ENCODE data around the gene RPL10A. TPM values are rescaled to one million over a fixed set of nuclear protein-coding genes. Genes with fewer than 3 reads are reported as not detected.
A peak's percentile ranks its signal among the peaks of the same experiment; 100 is the strongest.

Gene RPL10A
- total RNA-seq, 1 experiment from 2014 or later, result 983 TPM

- DNase-seq (ENCODE audit: low read depth in 1 of 2, low spot score in 2 of 2), result no peak
- Histone ChIP-seq H3K9me3 (replicated peaks) (no peaks in the 10 kb centered on the region), H3K27me3 (replicated peaks) (no peaks in the 10 kb centered on the region), H3K4me3 (no peak overlapping the region), H3K27ac (no peak overlapping the region), H3K36me3 (peaks cover 46% of the 10 kb centered on the region), H3K4me1 (replicated peaks) (peaks cover 15% of the 10 kb centered on the region)
Observed at GRCh38 chr6:35454391-35455110, 13.7 kb upstream of the RPL10A start.

- H3K4me1 ChIP-seq (replicated peaks), result peaks cover 3% of the 10 kb centered on the region
- H3K4me3 ChIP-seq, result no peak overlapping the region
- no peaks in the 10 kb centered on the region for H3K27me3 ChIP-seq (replicated peaks)
- no peaks in the 10 kb centered on the region for H3K9me3 ChIP-seq (replicated peaks)
- peaks cover 59% of the 10 kb centered on the region for H3K36me3 ChIP-seq
- DNase-seq (ENCODE audit: low read depth in 1 of 2, low spot score in 2 of 2), result no peak
- no peak overlapping the region for H3K27ac ChIP-seq
Observed at GRCh38 chr6:35457907-35458306, 10.3 kb upstream of the RPL10A start.

- Histone ChIP-seq H3K27ac (no peak overlapping the region), H3K27me3 (replicated peaks) (no peaks in the 10 kb centered on the region), H3K9me3 (replicated peaks) (no peaks in the 10 kb centered on the region), H3K4me1 (replicated peaks) (no peaks in the 10 kb centered on the region), H3K4me3 (no peak overlapping the region), H3K36me3 (peaks cover 68% of the 10 kb centered on the region)
- no peak for DNase-seq (ENCODE audit: low read depth in 1 of 2, low spot score in 2 of 2)
Observed at GRCh38 chr6:35461270-35461669, 6.9 kb upstream of the RPL10A start.

- no peaks in the 10 kb centered on the region for H3K9me3 ChIP-seq (replicated peaks)
- no peak overlapping the region for H3K27ac ChIP-seq
- H3K27me3 ChIP-seq (replicated peaks), result no peaks in the 10 kb centered on the region
- peaks cover 6% of the 10 kb centered on the region for H3K4me1 ChIP-seq (replicated peaks)
- no peak overlapping the region for H3K4me3 ChIP-seq
- DNase-seq (ENCODE audit: low read depth in 1 of 2, low spot score in 2 of 2), result no peak
- peaks cover 58% of the 10 kb centered on the region for H3K36me3 ChIP-seq
Observed at GRCh38 chr6:35463292-35463691, 4.9 kb upstream of the RPL10A start.

- peaks cover 63% of the 10 kb centered on the region for H3K36me3 ChIP-seq
- no peaks in the 10 kb centered on the region for H3K27me3 ChIP-seq (replicated peaks)
- DNase-seq (ENCODE audit: low read depth in 1 of 2, low spot score in 2 of 2), result no peak
- no peak overlapping the region for H3K4me3 ChIP-seq
- no peak overlapping the region for H3K27ac ChIP-seq
- no peaks in the 10 kb centered on the region for H3K9me3 ChIP-seq (replicated peaks)
- H3K4me1 ChIP-seq (replicated peaks), result peaks cover 16% of the 10 kb centered on the region
Observed at GRCh38 chr6:35465646-35466045, 2.6 kb upstream of the RPL10A start.

- H3K36me3 ChIP-seq, result peaks cover 80% of the 10 kb centered on the region
- H3K27me3 ChIP-seq (replicated peaks), result no peaks in the 10 kb centered on the region
- H3K4me3 ChIP-seq, result peak overlapping the region; percentile 83
- H3K9me3 ChIP-seq (replicated peaks), result no peaks in the 10 kb centered on the region
- DNase-seq (ENCODE audit: low read depth in 1 of 2, low spot score in 2 of 2), result peak in 1 of 2 experiments; percentile 27
- H3K27ac ChIP-seq, result peak overlapping the region; percentile 77
- H3K4me1 ChIP-seq (replicated peaks), result peaks cover 34% of the 10 kb centered on the region
Observed at GRCh38 chr6:35468980-35469750, 964 bp downstream of the RPL10A start.

- H3K36me3 ChIP-seq, result peaks cover 88% of the 10 kb centered on the region
- peaks cover 34% of the 10 kb centered on the region for H3K4me1 ChIP-seq (replicated peaks)
- no peak for DNase-seq (ENCODE audit: low read depth in 1 of 2, low spot score in 2 of 2)
- H3K9me3 ChIP-seq (replicated peaks), result no peaks in the 10 kb centered on the region
- peak overlapping the region; percentile 83 for H3K4me3 ChIP-seq
- no peak overlapping the region for H3K27ac ChIP-seq
- no peaks in the 10 kb centered on the region for H3K27me3 ChIP-seq (replicated peaks)
Observed at GRCh38 chr6:35469751-35470662, 1.8 kb downstream of the RPL10A start.

GRCh38 chr6:35470663-35471120 is 2.5 kb downstream of the RPL10A start:
- Histone ChIP-seq H3K4me3 (peak overlapping the region; percentile 83; the same call in 1 of the 2 replicates), H3K9me3 (replicated peaks) (no peaks in the 10 kb centered on the region), H3K27me3 (replicated peaks) (no peaks in the 10 kb centered on the region), H3K27ac (no peak overlapping the region), H3K4me1 (replicated peaks) (peaks cover 34% of the 10 kb centered on the region), H3K36me3 (peaks cover 90% of the 10 kb centered on the region)
- no peak for DNase-seq (ENCODE audit: low read depth in 1 of 2, low spot score in 2 of 2)

- DNase-seq (ENCODE audit: low read depth in 1 of 2, low spot score in 2 of 2), result no peak
- no peak overlapping the region for H3K4me3 ChIP-seq
- no peaks in the 10 kb centered on the region for H3K27me3 ChIP-seq (replicated peaks)
- H3K9me3 ChIP-seq (replicated peaks), result no peaks in the 10 kb centered on the region
- H3K4me1 ChIP-seq (replicated peaks), result peaks cover 34% of the 10 kb centered on the region
- H3K36me3 ChIP-seq, result peaks cover 85% of the 10 kb centered on the region
- H3K27ac ChIP-seq, result no peak overlapping the region
Observed at GRCh38 chr6:35471836-35472345, 3.7 kb downstream of the RPL10A start.

GRCh38 chr6:35473075-35473849 is 5.1 kb downstream of the RPL10A start:
- no peak overlapping the region for H3K4me3 ChIP-seq
- H3K4me1 ChIP-seq (replicated peaks), result peaks cover 27% of the 10 kb centered on the region
- H3K27me3 ChIP-seq (replicated peaks), result no peaks in the 10 kb centered on the region
- H3K9me3 ChIP-seq (replicated peaks), result no peaks in the 10 kb centered on the region
- H3K36me3 ChIP-seq, result peaks cover 89% of the 10 kb centered on the region
- H3K27ac ChIP-seq, result no peak overlapping the region
- DNase-seq (ENCODE audit: low read depth in 1 of 2, low spot score in 2 of 2), result no peak

- Histone ChIP-seq H3K9me3 (replicated peaks) (no peaks in the 10 kb centered on the region), H3K36me3 (peaks cover 87% of the 10 kb centered on the region)
- no peak for DNase-seq (ENCODE audit: low read depth in 1 of 2, low spot score in 2 of 2)
Observed at GRCh38 chr6:35473850-35474130, 5.6 kb downstream of the RPL10A start.

GRCh38 chr6:35474131-35474941 is 6.1 kb downstream of the RPL10A start:
- H3K9me3 ChIP-seq (replicated peaks), result no peaks in the 10 kb centered on the region
- DNase-seq (ENCODE audit: low read depth in 1 of 2, low spot score in 2 of 2), result no peak
- H3K4me1 ChIP-seq (replicated peaks), result peaks cover 27% of the 10 kb centered on the region
- peaks cover 86% of the 10 kb centered on the region for H3K36me3 ChIP-seq
- H3K4me3 ChIP-seq, result no peak overlapping the region
- no peaks in the 10 kb centered on the region for H3K27me3 ChIP-seq (replicated peaks)
- no peak overlapping the region for H3K27ac ChIP-seq

More at GRCh38 chr6:35473850-35474130, 5.6 kb downstream of the RPL10A start:
- H3K4me3 ChIP-seq, result no peak overlapping the region
- no peaks in the 10 kb centered on the region for H3K27me3 ChIP-seq (replicated peaks)
- H3K4me1 ChIP-seq (replicated peaks), result peaks cover 27% of the 10 kb centered on the region
- H3K27ac ChIP-seq, result no peak overlapping the region

Measured in SJSA1 (cell line).